ENCODE data around the gene HOXA9.

HOXA9 gene

GRCh38 chr7:27175626-27176523 is 10.5 kb upstream of the HOXA9 start:
- peak in 1 of 5 experiments; percentile 4 for DNase-seq

DNA sequence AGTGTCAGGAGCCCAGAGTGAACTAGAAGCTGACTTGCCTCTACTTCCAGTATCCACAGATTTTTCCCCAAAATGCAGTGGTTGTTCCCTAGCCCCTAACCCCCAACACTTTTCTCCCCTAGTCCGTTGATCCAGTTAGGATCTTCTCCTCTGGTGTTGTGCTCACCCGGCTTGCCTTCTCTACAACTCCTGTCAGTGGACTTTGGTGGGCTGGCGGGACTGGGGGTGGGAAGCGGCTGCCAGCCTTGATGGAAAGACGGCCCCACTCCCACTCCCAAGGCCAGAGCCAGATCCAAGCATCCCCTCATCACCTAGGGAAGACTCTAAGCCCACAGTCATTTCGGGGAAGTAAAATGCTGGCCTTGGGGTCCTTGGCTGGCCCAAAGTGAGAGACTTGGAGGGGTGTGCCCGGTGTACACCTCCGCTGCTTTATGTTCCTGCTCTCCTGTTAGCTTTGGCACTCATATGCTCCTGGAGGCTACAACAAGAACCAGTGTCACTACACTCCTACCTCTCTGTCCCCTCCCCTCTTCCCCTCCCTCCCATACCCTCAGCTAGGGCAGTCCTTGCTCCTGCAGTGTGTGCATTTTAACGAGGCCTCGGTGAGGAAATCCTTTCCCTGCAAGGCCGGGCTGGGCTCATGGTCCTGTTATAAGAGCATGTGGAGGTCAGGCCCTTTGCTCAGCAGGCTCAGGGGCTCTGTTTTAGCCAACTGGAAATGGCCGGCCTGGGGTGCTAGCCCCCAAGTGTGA is 9.7 kb upstream of the HOXA9 start:
- peak in 1 of 5 experiments; percentile 5 for DNase-seq

- peak in 1 of 5 experiments; percentile 11 for DNase-seq
Observed at GRCh38 chr7:27173956-27174873, 8.9 kb upstream of the HOXA9 start, which contains the start of gene HOXA10. TSS of gene HOXA10 (minus strand) at chr7:27174320. CDS start at chr7:27174306, 14 bp downstream.

DNA sequence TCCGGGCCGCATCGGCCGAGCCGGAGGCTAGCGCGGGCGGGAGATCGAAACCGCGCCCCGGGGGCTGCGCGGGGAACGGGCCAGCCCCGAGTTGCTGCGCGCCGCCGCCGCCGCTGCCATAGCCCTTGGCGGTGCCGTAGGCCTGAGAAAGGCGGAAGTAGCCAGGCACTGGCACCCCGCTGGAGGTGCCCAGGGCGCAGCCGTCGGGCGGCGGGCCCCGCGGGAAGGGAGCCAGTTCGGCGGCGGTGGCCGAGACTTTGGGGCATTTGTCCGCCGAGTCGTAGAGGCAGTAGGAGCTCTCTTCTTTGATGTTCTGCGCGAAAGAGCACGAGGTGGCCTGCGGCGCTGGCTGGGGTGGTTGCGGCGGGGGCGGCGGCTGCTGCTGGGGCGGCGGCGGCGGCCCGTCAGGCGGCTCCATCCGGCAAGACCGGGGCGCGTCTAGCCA is 8.2 kb upstream of the HOXA9 start:
- DNase-seq, result peak in 1 of 5 experiments; percentile 12

GRCh38 chr7:27172823-27173510 is 7.6 kb upstream of the HOXA9 start:
- peak in 1 of 5 experiments; percentile 9 for DNase-seq

GRCh38 chr7:27172315-27172774 is 7.0 kb upstream of the HOXA9 start:
- no peak for DNase-seq

GRCh38 chr7:27171637-27172314 is 6.4 kb upstream of the HOXA9 start:
- DNase-seq, result peak in 1 of 5 experiments; percentile 4

GRCh38 chr7:27171325-27171636 is 5.9 kb upstream of the HOXA9 start:
- no peak for DNase-seq

DNA sequence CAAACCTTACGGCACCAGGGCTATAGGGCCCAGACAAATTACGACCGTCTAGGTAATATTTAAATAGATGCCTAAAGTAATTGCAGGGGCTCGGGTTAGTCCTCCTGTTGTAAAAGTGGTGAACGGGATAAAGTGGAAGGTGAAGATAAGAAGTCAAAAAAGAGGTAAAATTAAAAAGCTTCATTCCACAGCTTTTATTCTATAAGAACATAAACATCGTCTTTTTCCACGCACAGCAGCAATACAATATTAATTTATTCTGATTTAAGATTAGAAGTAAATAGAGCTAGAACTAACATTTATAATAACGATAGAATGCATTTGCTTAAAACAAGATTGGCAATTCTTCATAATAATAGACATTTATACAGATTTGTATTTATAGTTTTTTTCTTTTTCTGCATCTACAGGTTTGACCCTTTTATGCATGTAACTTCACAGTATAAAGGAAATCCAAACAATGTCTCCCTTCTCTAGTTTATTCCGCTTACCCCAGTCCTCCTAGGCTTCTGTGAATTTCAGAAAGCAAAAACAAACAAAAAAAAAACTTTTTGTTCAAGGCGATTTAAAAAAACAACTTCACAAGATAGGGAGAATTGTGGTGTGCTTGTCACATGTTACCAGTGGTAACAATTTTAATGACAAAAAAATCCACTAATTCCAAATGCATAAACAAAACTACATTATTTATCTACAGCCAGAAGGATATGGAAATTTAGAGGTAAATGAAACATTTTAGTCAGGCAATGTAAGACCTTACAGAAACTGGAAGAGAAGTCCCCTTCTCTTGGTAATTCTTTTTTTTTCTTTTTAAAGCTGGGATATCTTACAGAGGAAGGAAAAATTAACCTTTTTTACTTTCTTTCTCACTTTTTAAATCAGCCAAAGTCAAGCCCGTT is 5.3 kb upstream of the HOXA9 start:
- no peak for DNase-seq

DNA sequence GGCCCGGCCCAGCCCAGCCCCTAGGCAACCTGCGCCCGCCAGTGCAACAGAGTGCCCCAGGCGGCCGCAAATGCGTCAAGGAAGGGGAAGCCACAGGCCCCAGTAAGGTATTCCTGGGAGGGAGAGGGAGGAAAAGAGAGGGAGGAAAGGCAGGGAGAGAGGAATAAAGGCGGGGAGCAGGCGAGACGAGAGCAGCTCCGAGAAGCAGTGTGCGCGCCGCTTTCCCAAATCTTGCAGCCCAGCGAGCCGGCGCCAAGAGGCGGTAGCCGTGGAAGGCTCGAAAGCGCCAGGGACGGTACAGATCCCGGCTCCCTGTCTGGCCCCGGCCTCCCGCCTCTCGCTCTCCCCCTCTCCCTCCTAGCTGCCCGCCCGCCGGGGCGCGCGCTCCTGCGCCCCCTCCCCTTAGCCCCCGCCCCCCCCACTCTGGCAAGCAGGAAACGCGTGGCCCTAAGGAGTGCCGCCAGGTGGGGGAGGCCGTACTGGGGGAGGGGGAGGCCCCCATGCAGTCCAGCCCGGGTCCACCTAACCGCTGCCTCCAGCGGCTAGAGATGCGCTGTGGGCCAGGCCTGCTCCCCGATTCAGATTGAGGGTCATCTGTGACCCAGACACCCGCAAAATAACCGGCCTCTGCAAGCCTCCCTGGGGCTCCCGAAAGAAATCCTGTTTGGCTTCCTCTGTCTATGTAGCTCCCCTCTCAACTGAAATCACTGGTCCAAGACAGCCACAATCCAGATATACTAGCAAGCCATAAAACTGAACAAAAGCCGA is 4.5 kb upstream of the HOXA9 start:
- DNase-seq, result no peak

GRCh38 chr7:27168265-27168947 is 3.1 kb upstream of the HOXA9 start:
- no peak for DNase-seq

DNA sequence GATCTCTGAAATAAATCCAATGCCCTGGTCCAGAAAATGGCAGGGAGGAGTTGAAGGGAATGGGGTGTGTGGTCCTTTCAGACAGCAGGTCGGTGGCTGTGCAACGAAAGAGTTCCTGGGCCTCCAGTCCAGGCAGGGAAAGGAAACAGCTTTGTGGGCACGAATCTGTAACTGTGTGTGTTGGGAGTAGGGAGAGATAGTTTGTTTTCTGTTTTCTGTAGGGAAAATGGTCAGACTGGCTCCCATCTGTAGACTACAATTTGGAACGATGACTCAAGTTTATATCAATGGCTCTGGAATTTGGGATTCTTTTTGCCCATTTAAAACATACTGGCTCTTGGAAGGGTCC is 2.6 kb upstream of the HOXA9 start:
- no peak for DNase-seq

- no peak for DNase-seq
Observed at GRCh38 chr7:27166531-27167505, 1.5 kb upstream of the HOXA9 start.

DNA sequence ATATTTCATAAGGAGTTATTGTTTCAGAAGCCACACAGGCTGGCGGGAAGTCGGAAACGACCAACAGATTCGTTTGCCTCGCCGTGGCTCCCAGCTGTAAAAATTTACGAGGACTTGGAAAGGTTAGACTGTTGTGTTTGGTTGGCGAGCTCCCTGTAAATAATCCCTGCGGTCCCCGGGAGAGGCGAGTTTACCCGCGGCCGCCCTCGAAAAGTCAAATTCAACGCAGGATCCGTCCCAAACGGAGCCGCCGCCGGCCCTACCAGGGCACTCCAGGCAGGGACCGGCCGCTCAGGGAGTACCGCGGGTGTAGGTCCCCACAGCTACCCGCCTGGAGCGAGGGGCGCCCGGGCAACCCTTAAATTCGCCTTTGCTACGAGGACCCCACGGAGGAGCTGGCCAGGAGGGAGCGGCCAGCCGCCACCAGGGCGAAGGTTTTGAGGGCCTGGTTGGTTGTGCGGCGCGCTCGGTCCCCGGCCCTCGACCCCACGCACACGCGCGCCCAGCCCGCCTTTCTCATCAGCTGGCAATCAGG is 726 bp upstream of the HOXA9 start:
- no peak for DNase-seq

GRCh38 chr7:27164367-27165088 is 809 bp downstream of the HOXA9 start:
- DNase-seq, result no peak

DNA sequence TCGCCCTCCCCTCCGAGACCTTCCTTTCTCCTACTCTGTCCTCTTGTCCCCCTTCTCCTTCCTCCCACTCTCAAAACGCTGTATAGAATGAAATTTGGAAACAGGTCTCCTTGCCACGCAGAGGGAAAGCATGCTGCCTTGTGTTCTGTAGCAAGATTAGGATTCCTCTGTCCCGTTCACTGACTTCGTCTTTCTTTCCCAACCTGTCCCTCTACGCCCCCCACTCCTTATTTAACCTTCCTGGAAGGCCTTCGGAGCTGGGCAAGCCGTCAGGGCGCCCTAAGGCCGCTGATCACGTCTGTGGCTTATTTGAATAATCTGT is 1.3 kb downstream of the HOXA9 start:
- DNase-seq, result no peak
